ENCODE data around the gene NHERF2.

DNA sequence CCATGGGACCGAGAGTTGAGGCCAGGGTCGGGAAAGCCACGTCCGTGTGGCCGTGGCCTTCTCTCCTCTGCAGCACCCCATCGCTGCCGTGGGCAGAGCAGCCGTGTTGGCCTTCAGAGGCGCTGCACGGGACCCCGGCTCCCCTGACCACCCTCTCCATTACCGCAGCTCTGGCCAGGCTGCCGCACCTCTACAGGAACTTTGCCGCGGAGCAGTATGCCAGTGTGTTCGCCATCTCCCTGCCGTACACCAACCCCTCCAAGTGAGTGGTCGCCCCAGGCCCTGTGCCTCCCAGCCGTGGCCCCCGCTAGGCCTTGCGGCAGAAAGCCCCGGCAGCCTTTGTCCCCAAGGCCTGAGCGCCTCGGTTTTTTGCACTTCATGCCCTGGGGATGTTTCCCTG is 48.9 kb downstream of the NHERF2 start:
- TF ChIP-seq, protein P1, sequence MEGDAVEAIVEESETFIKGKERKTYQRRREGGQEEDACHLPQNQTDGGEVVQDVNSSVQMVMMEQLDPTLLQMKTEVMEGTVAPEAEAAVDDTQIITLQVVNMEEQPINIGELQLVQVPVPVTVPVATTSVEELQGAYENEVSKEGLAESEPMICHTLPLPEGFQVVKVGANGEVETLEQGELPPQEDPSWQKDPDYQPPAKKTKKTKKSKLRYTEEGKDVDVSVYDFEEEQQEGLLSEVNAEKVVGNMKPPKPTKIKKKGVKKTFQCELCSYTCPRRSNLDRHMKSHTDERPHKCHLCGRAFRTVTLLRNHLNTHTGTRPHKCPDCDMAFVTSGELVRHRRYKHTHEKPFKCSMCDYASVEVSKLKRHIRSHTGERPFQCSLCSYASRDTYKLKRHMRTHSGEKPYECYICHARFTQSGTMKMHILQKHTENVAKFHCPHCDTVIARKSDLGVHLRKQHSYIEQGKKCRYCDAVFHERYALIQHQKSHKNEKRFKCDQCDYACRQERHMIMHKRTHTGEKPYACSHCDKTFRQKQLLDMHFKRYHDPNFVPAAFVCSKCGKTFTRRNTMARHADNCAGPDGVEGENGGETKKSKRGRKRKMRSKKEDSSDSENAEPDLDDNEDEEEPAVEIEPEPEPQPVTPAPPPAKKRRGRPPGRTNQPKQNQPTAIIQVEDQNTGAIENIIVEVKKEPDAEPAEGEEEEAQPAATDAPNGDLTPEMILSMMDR (IDR thresholded peaks at IDR 0.05) = no peak
- no peak for TF ChIP-seq EZH2 (IDR thresholded peaks at IDR 0.05)
